HepG2 (cell line): ENCODE results near the gene IFITM10. TPM values are rescaled to one million over a fixed set of nuclear protein-coding genes. Genes with fewer than 3 reads are reported as not detected.

Experiments used
- E2F5 ChIP-seq: sonication (generic); formaldehyde crosslinking; conservative IDR thresholded peaks from 2 replicates; pipeline ENCODE4 v1.4.0; 2020; ENCODE audit warnings: missing genetic modification reagents
- HMG20B ChIP-seq: conservative IDR thresholded peaks from 2 replicates; pipeline ENCODE4 v1.6.1; 2016; ENCODE audit warnings: missing genetic modification reagents, missing compliant biosample characterization
- HMGA1 ChIP-seq: sonication (generic); formaldehyde crosslinking; conservative IDR thresholded peaks from 2 replicates; pipeline ENCODE4 v1.4.0; 2020; ENCODE audit warnings: missing genetic modification reagents
- HNF1B ChIP-seq: sonication (generic); formaldehyde crosslinking; IDR thresholded peaks from 2 replicates; pipeline ENCODE4 v1.5.1; 2020; ENCODE audit warnings: mild to moderate bottlenecking, moderate library complexity, missing genetic modification reagents
- HOXA3 ChIP-seq: sonication (generic); formaldehyde crosslinking; IDR thresholded peaks from 2 replicates; pipeline ENCODE4 v1.5.0; 2020; ENCODE audit warnings: missing genetic modification reagents
- KDM5A ChIP-seq: fragments of 200-600 bp; sonication (generic); IDR thresholded peaks from 2 replicates; pipeline ENCODE4 v1.7.0; 2018; ENCODE audit warnings: antibody characterized with exemption, mild to moderate bottlenecking, low read length, borderline replicate concordance
- KLF6 ChIP-seq: IDR thresholded peaks from 2 replicates; pipeline ENCODE4 v1.8.0; 2016; ENCODE audit warnings: missing biosample characterization, missing genetic modification reagents
- NFYB ChIP-seq: sonication (generic); formaldehyde crosslinking; IDR thresholded peaks from 2 replicates; pipeline ENCODE4 v1.4.0; 2020; ENCODE audit warnings: missing genetic modification reagents
- RARA ChIP-seq: IDR thresholded peaks from 2 replicates; pipeline ENCODE4 v1.6.1; 2016; ENCODE audit warnings: missing genetic modification reagents, missing compliant biosample characterization
- SALL2 ChIP-seq: sonication (generic); formaldehyde crosslinking; IDR thresholded peaks from 2 replicates; pipeline ENCODE4 v1.8.1; 2023; ENCODE audit warnings: mild to moderate bottlenecking, missing genetic modification reagents, inconsistent platforms
- SP1 ChIP-seq, 2 experiments: fragments of 450-650 bp in 1 of 2; sonication (generic) in 1 of 2; formaldehyde crosslinking in 1 of 2; IDR thresholded peaks; 2 replicates each; pipeline versions ENCODE4 v1.4.0 to v1.6.1; 2016 to 2020; ENCODE audit warnings: missing genetic modification reagents in 1 of 2
- SPEN ChIP-seq: sonication (generic); formaldehyde crosslinking; IDR thresholded peaks from 2 replicates; pipeline ENCODE4 v1.5.1; 2020; ENCODE audit warnings: low read depth, mild to moderate bottlenecking, missing genetic modification reagents
- SRF ChIP-seq: IDR thresholded peaks from 2 replicates; pipeline ENCODE4 v1.6.1; 2011; ENCODE audit warnings: mild to moderate bottlenecking, low read depth, low read length, moderate library complexity
- TEF ChIP-seq: sonication (generic); formaldehyde crosslinking; IDR thresholded peaks from 2 replicates; pipeline ENCODE4 v1.5.0; 2020; ENCODE audit warnings: missing genetic modification reagents
- TSC22D2 ChIP-seq: sonication (generic); formaldehyde crosslinking; IDR thresholded peaks from 2 replicates; pipeline ENCODE4 v1.5.1; 2020; ENCODE audit warnings: missing genetic modification reagents, mild to moderate bottlenecking, borderline replicate concordance
- ZBTB20 ChIP-seq: sonication (generic); formaldehyde crosslinking; IDR thresholded peaks from 2 replicates; pipeline ENCODE4 v1.8.1; 2023; ENCODE audit warnings: missing genetic modification reagents, low read depth, mild to moderate bottlenecking, borderline replicate concordance
- ZBTB8A ChIP-seq: sonication (generic); formaldehyde crosslinking; IDR thresholded peaks from 2 replicates; pipeline ENCODE4 v1.4.0; 2020; ENCODE audit warnings: mild to moderate bottlenecking, low read depth, missing genetic modification reagents, borderline replicate concordance
- ZFP82 ChIP-seq: sonication (generic); formaldehyde crosslinking; IDR thresholded peaks from 2 replicates; pipeline ENCODE4 v1.5.1; 2020; ENCODE audit warnings: mild to moderate bottlenecking, missing genetic modification reagents, borderline replicate concordance
- ZNF136 ChIP-seq: sonication (generic); formaldehyde crosslinking; IDR thresholded peaks from 2 replicates; pipeline ENCODE4 v1.8.1; 2022; ENCODE audit warnings: low read depth, mild to moderate bottlenecking, moderate library complexity, missing genetic modification reagents
- ZNF20 ChIP-seq: sonication (generic); formaldehyde crosslinking; IDR thresholded peaks from 2 replicates; pipeline ENCODE4 v1.4.0; 2020; ENCODE audit warnings: mild to moderate bottlenecking, moderate library complexity, missing genetic modification reagents
- ZNF569 ChIP-seq: sonication (generic); formaldehyde crosslinking; IDR thresholded peaks from 2 replicates; pipeline ENCODE4 v1.5.0; 2020; ENCODE audit warnings: mild to moderate bottlenecking, missing genetic modification reagents, moderate library complexity, borderline replicate concordance
- ZNF577 ChIP-seq: sonication (generic); formaldehyde crosslinking; IDR thresholded peaks from 2 replicates; pipeline ENCODE4 v1.4.0; 2020; ENCODE audit warnings: mild to moderate bottlenecking, low read depth, missing genetic modification reagents, borderline replicate concordance
- ZNF589 ChIP-seq: sonication (generic); formaldehyde crosslinking; conservative IDR thresholded peaks from 2 replicates; pipeline ENCODE4 v1.8.0; 2022; ENCODE audit warnings: mild to moderate bottlenecking, moderate library complexity, missing genetic modification reagents
- ZNF597 ChIP-seq: sonication (generic); formaldehyde crosslinking; IDR thresholded peaks from 2 replicates; pipeline ENCODE4 v1.5.0; 2020; ENCODE audit warnings: missing genetic modification reagents
- ZNF768 ChIP-seq: sonication (generic); formaldehyde crosslinking; IDR thresholded peaks from 2 replicates; pipeline ENCODE4 v1.4.0; 2020; ENCODE audit warnings: missing genetic modification reagents
- ZNF83 ChIP-seq: sonication (generic); formaldehyde crosslinking; IDR thresholded peaks from 2 replicates; pipeline ENCODE4 v1.4.0; 2020; ENCODE audit warnings: missing genetic modification reagents, mild to moderate bottlenecking, borderline replicate concordance
- polyA plus RNA-seq, 8 experiments: library from polyadenylated mRNA; depleted of rRNA in 3 of 8; stranded (reverse) in 7 of 8; unstranded in 1 of 8; fragments of >200 nt; fragmentation: Illumina TruSeq in 4 of 8; extraction: Trizol in 4 of 8; gene quantifications; 2 replicates each; pipeline versions ENCODE4 v1.2.1 to v1.2.3, GENCODE V29; 2011 to 2016; ENCODE audit warnings: low read depth in 4 of 8, missing spikeins in 1 of 8, mixed read lengths in 1 of 8; ENCODE audit not compliant: insufficient read depth in 1 of 8
- total RNA-seq, 5 experiments: library from RNA; depleted of rRNA; stranded (reverse); fragments of >200 nt; fragmentation: Illumina TruSeq; extraction: Trizol; gene quantifications; 2 replicates each; pipeline ENCODE4 v1.2.3, GENCODE V29; 2016; ENCODE audit warnings: low read depth in 1 of 5

Gene IFITM10
- total and polyA plus RNA-seq, 2 of the 13 experiments (the other 11 are each of a cell fraction or from before 2014, with no cell fraction given): 0.09 to 0.13 TPM

GRCh38 chr11:1691026-1691877 lies 59.1 kb downstream of the IFITM10 start (continued):
- TF ChIP-seq SPEN (CRISPR knock-in tag) (peak; percentile 68), ZNF768 (CRISPR knock-in tag) (peak; percentile 76), KLF6 (peak; percentile 96), HMG20B (CRISPR knock-in tag) (peak; percentile 90), ZNF589 (CRISPR knock-in tag) (peak; percentile 48; the same call in 1 of the 2 replicates), SRF (0 out of 2 replicates have a peak, but pooled peaks have one; percentile 8), ZNF577 (CRISPR knock-in tag) (no peak), ZNF597 (no peak), ZBTB20 (CRISPR knock-in tag) (no peak; the same call in 1 of the 2 replicates), KDM5A (no peak), SALL2 (CRISPR knock-in tag) (peak; percentile 91; the same call in 1 of the 2 replicates), HOXA3 (peak; percentile 87), TSC22D2 (peak; percentile 42; the same call in 1 of the 2 replicates), RARA (CRISPR knock-in tag) (peak; percentile 92), ZFP82 (peak; percentile 89), ZNF20 (CRISPR knock-in tag) (no peak), ZNF83 (no peak), E2F5 (0 out of 2 replicates have a peak, but pooled peaks have one; percentile 26), NFYB (CRISPR knock-in tag) (no peak), SP1 (IDR thresholded peaks at IDR 0.05) (no peak), SP1 (CRISPR knock-in tag; IDR thresholded peaks at IDR 0.05) (peak; percentile 38; the same call in 1 of the 2 replicates), HNF1B (CRISPR knock-in tag) (peak; percentile 83), ZNF136 (CRISPR knock-in tag) (peak; percentile 27; the same call in 1 of the 2 replicates), TEF (0 out of 2 replicates have a peak, but pooled peaks have one; percentile 33), ZNF569 (CRISPR knock-in tag) (no peak), ZBTB8A (CRISPR knock-in tag) (no peak; the same call in 1 of the 2 replicates), HMGA1 (CRISPR knock-in tag) (no peak)
